SK-N-SH treated with all-trans-retinoic acid at 6 μM for 48 hours (cell line): ENCODE results near the gene ENTPD7.

ENCODE experiments used
- BACH2 ChIP-seq: fragments of 250-450 bp; sonication (Bioruptor Pico); IDR thresholded peaks from 2 replicates; pipeline ENCODE4 v1.9.0; 2021; ENCODE audit warnings: mild to moderate bottlenecking, borderline replicate concordance
- ESRRG ChIP-seq: fragments of 250-450 bp; sonication (Bioruptor Pico); IDR thresholded peaks from 2 replicates; pipeline ENCODE4 v1.6.1; 2021; ENCODE audit warnings: mild to moderate bottlenecking
- GLIS3 ChIP-seq: fragments of 250-450 bp; sonication (Bioruptor Pico); IDR thresholded peaks from 2 replicates; pipeline ENCODE4 v1.5.0; 2020; ENCODE audit warnings: mild to moderate bottlenecking, moderate library complexity
- OSR1 ChIP-seq: fragments of 250-450 bp; sonication (Bioruptor Pico); IDR thresholded peaks from 2 replicates; pipeline ENCODE4 v1.8.0; 2022; ENCODE audit warnings: moderate library complexity, mild to moderate bottlenecking, inconsistent platforms
- SNAI2 ChIP-seq: fragments of 250-450 bp; sonication (Bioruptor Pico); IDR thresholded peaks from 2 replicates; pipeline ENCODE4 v1.5.0; 2020; ENCODE audit warnings: mild to moderate bottlenecking, moderate library complexity
- TCF4 ChIP-seq: fragments of 250-450 bp; sonication (Bioruptor Pico); IDR thresholded peaks from 2 replicates; pipeline ENCODE4 v1.8.0; 2021; ENCODE audit warnings: mild to moderate bottlenecking, moderate library complexity, borderline replicate concordance
- ZC3H10 ChIP-seq: fragments of 250-450 bp; sonication (Bioruptor Pico); IDR thresholded peaks from 2 replicates; pipeline ENCODE4 v1.5.1; 2021; ENCODE audit warnings: mild to moderate bottlenecking, moderate library complexity
- ZNF565 ChIP-seq: fragments of 450-650 bp; formaldehyde crosslinking; conservative IDR thresholded peaks from 2 replicates; pipeline ENCODE4 v1.5.0; 2020; ENCODE audit warnings: low read depth, mild to moderate bottlenecking, moderate library complexity
- ZNF8 ChIP-seq: fragments of 450-650 bp; formaldehyde crosslinking; IDR thresholded peaks from 2 replicates; pipeline ENCODE4 v1.5.0; 2020; ENCODE audit warnings: mild to moderate bottlenecking, moderate library complexity
- TF ChIP-seq, protein P1 (sequence below): fragments of 250-450 bp; sonication (Bioruptor Pico); IDR thresholded peaks from 2 replicates; pipeline ENCODE4 v1.5.0; 2020; ENCODE audit warnings: mild to moderate bottlenecking, moderate library complexity
- TF ChIP-seq, protein P2 (sequence below): fragments of 250-450 bp; sonication (Bioruptor Pico); IDR thresholded peaks from 2 replicates; pipeline ENCODE4 v1.8.0; 2020; ENCODE audit warnings: mild to moderate bottlenecking, moderate library complexity, borderline replicate concordance

DNA sequence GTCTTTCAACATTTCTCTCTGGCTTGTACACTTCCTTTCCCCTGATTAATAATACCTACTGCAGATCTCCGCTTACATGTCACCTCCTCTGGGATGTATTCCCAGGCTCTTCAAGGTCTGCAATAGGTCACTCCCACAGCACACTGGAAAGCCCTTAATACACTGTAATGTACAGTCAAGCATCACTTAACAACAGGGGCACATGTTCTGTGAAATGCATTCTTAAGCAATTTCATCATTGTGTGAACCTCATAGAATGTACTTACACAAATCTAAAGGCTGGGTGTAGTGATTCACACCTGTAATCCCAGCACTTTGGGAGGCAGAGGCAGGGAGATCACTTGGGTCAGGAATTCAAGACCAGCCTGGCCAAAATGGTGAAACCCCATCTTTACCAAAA, 70.7 kb downstream of the ENTPD7 start:
- TF ChIP-seq GLIS3 (no peak), ZNF565 (no peak), SNAI2 (CRISPR knock-in tag) (no peak), ZNF8 (CRISPR knock-in tag) (no peak), BACH2 (CRISPR knock-in tag) (no peak), OSR1 (no peak), ZC3H10 (CRISPR knock-in tag) (no peak), TCF4 (CRISPR knock-in tag) (no peak), ESRRG (CRISPR knock-in tag) (no peak)
- TF ChIP-seq, protein P1, sequence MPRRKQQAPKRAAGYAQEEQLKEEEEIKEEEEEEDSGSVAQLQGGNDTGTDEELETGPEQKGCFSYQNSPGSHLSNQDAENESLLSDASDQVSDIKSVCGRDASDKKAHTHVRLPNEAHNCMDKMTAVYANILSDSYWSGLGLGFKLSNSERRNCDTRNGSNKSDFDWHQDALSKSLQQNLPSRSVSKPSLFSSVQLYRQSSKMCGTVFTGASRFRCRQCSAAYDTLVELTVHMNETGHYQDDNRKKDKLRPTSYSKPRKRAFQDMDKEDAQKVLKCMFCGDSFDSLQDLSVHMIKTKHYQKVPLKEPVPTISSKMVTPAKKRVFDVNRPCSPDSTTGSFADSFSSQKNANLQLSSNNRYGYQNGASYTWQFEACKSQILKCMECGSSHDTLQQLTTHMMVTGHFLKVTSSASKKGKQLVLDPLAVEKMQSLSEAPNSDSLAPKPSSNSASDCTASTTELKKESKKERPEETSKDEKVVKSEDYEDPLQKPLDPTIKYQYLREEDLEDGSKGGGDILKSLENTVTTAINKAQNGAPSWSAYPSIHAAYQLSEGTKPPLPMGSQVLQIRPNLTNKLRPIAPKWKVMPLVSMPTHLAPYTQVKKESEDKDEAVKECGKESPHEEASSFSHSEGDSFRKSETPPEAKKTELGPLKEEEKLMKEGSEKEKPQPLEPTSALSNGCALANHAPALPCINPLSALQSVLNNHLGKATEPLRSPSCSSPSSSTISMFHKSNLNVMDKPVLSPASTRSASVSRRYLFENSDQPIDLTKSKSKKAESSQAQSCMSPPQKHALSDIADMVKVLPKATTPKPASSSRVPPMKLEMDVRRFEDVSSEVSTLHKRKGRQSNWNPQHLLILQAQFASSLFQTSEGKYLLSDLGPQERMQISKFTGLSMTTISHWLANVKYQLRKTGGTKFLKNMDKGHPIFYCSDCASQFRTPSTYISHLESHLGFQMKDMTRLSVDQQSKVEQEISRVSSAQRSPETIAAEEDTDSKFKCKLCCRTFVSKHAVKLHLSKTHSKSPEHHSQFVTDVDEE = no peak
- TF ChIP-seq, protein P2, sequence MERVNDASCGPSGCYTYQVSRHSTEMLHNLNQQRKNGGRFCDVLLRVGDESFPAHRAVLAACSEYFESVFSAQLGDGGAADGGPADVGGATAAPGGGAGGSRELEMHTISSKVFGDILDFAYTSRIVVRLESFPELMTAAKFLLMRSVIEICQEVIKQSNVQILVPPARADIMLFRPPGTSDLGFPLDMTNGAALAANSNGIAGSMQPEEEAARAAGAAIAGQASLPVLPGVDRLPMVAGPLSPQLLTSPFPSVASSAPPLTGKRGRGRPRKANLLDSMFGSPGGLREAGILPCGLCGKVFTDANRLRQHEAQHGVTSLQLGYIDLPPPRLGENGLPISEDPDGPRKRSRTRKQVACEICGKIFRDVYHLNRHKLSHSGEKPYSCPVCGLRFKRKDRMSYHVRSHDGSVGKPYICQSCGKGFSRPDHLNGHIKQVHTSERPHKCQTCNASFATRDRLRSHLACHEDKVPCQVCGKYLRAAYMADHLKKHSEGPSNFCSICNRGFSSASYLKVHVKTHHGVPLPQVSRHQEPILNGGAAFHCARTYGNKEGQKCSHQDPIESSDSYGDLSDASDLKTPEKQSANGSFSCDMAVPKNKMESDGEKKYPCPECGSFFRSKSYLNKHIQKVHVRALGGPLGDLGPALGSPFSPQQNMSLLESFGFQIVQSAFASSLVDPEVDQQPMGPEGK (CRISPR knock-in tag) = no peak
